Measurements from ENCODE around the gene ALOX12B. TPM values are rescaled to one million over a fixed set of nuclear protein-coding genes. Genes with fewer than 3 reads are reported as not detected.

The ALOX12B gene
- total and polyA plus RNA-seq, 2 of the 8 experiments (the other 6 are each of a cell fraction or from before 2014, with no cell fraction given) = 0.86 TPM; not detected in 1

DNA sequence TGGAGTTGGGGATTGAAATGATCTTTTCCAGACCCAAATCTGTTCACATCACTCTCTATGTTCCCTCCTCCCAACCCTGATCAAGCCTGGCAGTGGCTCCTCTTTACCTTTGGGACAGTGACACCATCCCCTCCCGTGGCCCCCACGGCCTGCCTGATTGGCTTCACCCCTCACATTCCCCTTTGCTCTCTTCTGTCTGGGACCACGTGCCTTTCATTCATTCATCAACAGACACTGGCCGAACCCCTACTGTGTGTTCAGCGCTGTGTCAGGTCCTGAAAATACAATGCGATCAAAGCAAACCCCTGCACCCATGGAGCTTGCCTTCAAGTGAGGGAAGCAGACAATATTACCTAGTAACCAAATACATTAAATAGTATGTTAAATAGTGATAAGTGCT, 2.2 kb upstream of the ALOX12B start:
- H3K14ac ChIP-seq (ENCODE audit: insufficient read length) = no peak overlapping the region
- H3K79me1 ChIP-seq (ENCODE audit: low read depth, low read length) = no peaks in the 10 kb centered on the region
- H4K8ac ChIP-seq (ENCODE audit: extremely low read depth, insufficient read depth, low read length) = no peak overlapping the region
- H3K9ac ChIP-seq (replicated peaks in 1 of 4; ENCODE audit: extremely low read depth in 1 of 4, low read depth in 3 of 4, low read length in 3 of 4) = no peak overlapping the region
- H3K36me3 ChIP-seq (ENCODE audit: control insufficient read depth in 2 of 4, insufficient read depth in 4 of 4, low read length in 3 of 4) = no peaks in the 10 kb centered on the region
- no peak overlapping the region for H3K4me3 ChIP-seq (ENCODE audit: extremely low read depth in 1 of 4, insufficient read depth in 2 of 4, low read depth in 3 of 4, low read length in 4 of 4)
- H4K20me1 ChIP-seq (replicated peaks in 1 of 2; ENCODE audit: control insufficient read depth in 1 of 2, insufficient read depth in 2 of 2, low read length in 2 of 2) = no peaks in the 10 kb centered on the region
- no peak overlapping the region for H3K4ac ChIP-seq (replicated peaks; ENCODE audit: insufficient read length, low read depth, low read length)
- H3K23me2 ChIP-seq (ENCODE audit: low read depth, low read length) = no peaks in the 10 kb centered on the region; the same call in 1 of the 2 replicates
- no peak overlapping the region for H2BK15ac ChIP-seq (ENCODE audit: low read length)
- no peak overlapping the region for H3K56ac ChIP-seq (replicated peaks; ENCODE audit: insufficient read length, low read depth, low read length)
- DNase-seq (ENCODE audit: low read depth in 1 of 2, low spot score in 2 of 2) (no peak), FAIRE-seq (no peak)
- TF ChIP-seq, protein P1, sequence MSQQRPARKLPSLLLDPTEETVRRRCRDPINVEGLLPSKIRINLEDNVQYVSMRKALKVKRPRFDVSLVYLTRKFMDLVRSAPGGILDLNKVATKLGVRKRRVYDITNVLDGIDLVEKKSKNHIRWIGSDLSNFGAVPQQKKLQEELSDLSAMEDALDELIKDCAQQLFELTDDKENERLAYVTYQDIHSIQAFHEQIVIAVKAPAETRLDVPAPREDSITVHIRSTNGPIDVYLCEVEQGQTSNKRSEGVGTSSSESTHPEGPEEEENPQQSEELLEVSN (IDR thresholded peaks at IDR 0.05) = no peak
- no peak for TF ChIP-seq CEBPB (IDR thresholded peaks at IDR 0.05; ENCODE audit: low read depth, low read length)
- no peak for TF ChIP-seq CTBP2 (IDR thresholded peaks at IDR 0.05; ENCODE audit: borderline replicate concordance, insufficient read depth, insufficient read length, low read length)
- TF ChIP-seq POU5F1 (IDR thresholded peaks at IDR 0.05; ENCODE audit: low read depth, low read length) = no peak
- TF ChIP-seq KDM4A (IDR thresholded peaks at IDR 0.05; ENCODE audit: low read depth, low read length, severe bottlenecking) = no peak
- TF ChIP-seq CBX5 (IDR thresholded peaks at IDR 0.05; ENCODE audit: low read depth, low read length) = no peak
- no peak for TF ChIP-seq NRF1 (IDR thresholded peaks at IDR 0.05; ENCODE audit: low read depth, low read length)
- H2BK5ac ChIP-seq (ENCODE audit: low read depth, low read length) = no peak overlapping the region
- H3K79me2 ChIP-seq (ENCODE audit: control insufficient read depth in 1 of 2, insufficient read depth in 2 of 2, low read length in 2 of 2) = no peaks in the 10 kb centered on the region
- no peak overlapping the region for H3K4me2 ChIP-seq (ENCODE audit: insufficient read depth in 1 of 2, low read depth in 2 of 2, low read length in 2 of 2)
- no peak overlapping the region for H2AK5ac ChIP-seq (ENCODE audit: low read depth, low read length)
- no peak overlapping the region for H3K18ac ChIP-seq (ENCODE audit: extremely low read depth, low read length)
- 80% methylated on average over 6 of the region's 6 CpGs; no CpG with 5 or more reads in 1 of the 2 experiments for WGBS, 2 experiments (ENCODE audit: extremely low coverage in 1 of 2, insufficient coverage in 1 of 2, insufficient read length in 1 of 2, insufficient replicate concordance in 2 of 2, low coverage in 1 of 2, low lambda C conversion rate in 2 of 2, missing lambda C conversion rate in 1 of 2)
- ChIA-PET CTCF (ENCODE audit: partially characterized antibody) (interaction anchor here (1.4 to 13.6 kb wide), 4 partner anchors 13 to 100 kb away, joined by 3 to 501 read pairs (median 194); partner anchors contain the start of gene ALOXE3), POLR2A (ENCODE audit: partially characterized antibody) (interaction anchor here (0.8 to 1.1 kb wide), 2 partner anchors 14 to 83 kb away, joined by 4 read pairs; no protein-coding TSS in a partner anchor)
- H2BK12ac ChIP-seq (ENCODE audit: low read depth, low read length) = no peak overlapping the region
- H2AFZ ChIP-seq (ENCODE audit: low read length) = no peak overlapping the region
- no peak overlapping the region for H4K91ac ChIP-seq (replicated peaks; ENCODE audit: insufficient read length, low read length)
- H3K9me3 ChIP-seq (ENCODE audit: insufficient read depth in 2 of 2, low read depth in 1 of 2, low read length in 1 of 2) = no peaks in the 10 kb centered on the region
- no peak overlapping the region for H4K5ac ChIP-seq (ENCODE audit: insufficient read length, low read depth, low read length)
- no peak overlapping the region for H3K23ac ChIP-seq (ENCODE audit: insufficient read length)
- no peak overlapping the region for H3K27ac ChIP-seq (ENCODE audit: low read depth, low read length)
- H2BK20ac ChIP-seq (ENCODE audit: low read length) = no peak overlapping the region
- H3K4me1 ChIP-seq (replicated peaks in 1 of 4; ENCODE audit: control insufficient read depth in 3 of 4, insufficient read depth in 4 of 4, low read length in 3 of 4) = peaks cover 0 to 7% (median under 1%) of the 10 kb centered on the region in 4 experiments; a peak in 5 of 7 replicates
- H3K27me3 ChIP-seq (replicated peaks in 1 of 4; ENCODE audit: control insufficient read depth in 3 of 4, extremely low read depth in 1 of 4, insufficient read depth in 3 of 4, low read length in 3 of 4) = peaks cover 0 to 7% (median 2%) of the 10 kb centered on the region in 4 experiments; a peak in 4 of 7 replicates
- H2BK120ac ChIP-seq (replicated peaks; ENCODE audit: low read depth, low read length) = no peak overlapping the region
